ENCODE measurements around the gene IRF2.

IRF2 gene

DNA sequence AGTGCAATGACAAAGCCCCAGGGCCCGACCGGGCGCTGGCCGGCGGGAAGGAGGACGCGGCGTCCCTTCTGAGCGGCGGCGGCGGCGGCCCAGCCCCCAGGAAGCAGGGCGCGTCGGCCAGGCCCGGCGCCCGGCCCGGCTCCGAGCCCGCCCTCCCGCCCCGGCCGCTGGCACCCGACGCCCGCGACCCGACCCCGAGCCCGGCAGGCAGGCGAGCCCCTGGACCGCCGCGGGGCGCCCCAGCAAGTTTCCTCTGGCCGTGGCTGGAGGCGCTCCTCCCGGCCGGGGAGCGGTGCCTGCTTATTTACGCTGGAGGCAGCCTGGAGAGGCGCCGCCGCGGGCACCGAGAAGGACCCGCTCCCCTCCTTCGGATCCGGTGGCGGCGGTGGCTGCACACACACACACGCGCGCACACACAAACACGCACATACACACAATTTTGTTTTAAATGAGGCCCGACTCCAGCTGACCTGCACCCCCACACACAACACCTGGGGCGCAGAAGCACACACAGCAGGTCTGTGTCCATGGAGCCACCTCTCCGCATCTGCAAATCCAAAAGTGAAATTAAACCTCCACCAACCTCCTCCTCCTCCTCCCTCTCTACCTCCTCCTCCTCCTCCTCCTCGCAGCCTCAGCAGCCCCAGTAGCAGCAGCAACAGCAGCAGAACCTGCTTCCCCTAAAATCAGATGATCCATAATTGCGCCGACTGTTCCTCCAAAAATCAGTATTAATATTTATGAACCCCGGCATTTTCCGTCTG, 669 bp downstream of the IRF2 start:
- no peak for DNase-seq (ENCODE audit: low spot score)

DNA sequence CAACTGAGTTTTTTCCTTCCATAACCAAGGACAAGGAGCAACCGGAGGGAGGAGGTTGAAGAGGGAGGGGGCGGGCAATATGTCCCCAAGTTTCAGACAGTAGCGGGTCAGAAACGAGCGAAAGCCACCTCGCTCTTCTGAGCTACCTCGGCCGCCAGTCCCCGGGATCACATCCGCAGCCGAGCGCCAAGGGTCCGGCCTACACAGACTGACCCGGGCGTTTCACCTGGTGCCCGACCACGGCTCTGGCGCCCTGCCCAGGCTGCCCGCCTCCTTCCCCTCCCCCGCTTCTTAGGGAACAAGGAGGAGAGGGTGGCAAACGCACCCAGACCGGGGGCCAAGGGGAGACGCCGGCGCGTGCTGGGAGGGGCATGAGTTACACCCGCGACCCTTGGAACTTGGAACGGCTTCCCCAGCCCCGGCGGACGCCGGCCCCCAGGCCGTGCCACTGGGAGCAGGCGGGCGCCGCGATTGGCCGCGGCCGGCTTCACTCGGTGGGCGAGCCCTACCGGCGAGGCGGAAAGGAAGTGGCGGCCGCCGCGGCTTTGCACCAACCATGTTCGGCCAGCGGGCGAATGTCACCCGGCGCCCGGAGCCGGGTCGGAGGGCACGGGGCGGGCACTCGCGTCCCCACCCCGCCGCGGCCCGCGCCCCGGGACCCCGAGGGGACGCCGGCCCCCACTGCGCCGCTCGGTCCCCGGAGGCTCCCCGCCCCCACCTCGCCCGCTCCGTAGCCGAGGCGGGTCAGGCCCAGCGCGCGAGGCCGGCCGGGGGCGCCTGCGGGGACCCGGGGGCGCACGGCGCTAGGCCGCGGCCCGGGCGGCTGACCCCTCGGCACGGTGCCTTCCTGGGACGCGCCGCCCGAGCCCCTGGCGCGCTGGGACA, 1.5 kb downstream of the IRF2 start:
- peak; percentile 51 for DNase-seq (ENCODE audit: low spot score)

DNA sequence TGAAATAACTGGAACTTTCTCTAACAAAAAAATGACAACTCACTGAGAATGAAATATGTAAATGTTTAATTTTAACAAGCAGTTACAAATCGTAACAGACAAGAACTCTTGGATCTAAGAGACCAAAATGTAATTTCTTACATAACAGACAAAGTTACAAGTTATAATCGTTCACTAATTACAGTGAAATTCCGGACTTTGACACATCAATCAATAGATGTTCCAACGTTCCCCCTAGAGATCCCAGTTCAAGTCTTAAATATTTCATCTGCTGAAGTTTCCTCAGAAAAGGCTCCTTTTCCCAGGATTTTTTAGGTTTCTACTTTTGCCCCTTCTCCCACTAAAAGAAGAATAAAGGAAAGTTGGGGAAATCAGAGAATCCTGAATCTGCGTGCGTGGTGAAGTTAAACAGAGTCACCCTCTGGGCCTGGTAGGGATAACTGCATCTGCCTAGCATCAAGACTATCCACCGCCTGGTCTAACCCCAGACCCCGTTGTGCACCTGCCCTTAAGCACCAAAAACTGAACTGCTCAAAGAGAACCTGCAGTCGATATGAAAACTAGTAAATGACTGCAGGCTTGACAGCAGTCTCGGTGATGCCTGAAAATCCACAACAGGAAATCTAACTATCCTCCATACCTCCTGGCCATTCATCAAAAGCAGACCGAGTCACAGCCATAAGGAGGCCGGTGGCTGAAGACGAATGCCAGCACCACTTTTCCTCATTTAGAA, 2.3 kb downstream of the IRF2 start:
- peak; percentile 69 for DNase-seq (ENCODE audit: low spot score)

DNA sequence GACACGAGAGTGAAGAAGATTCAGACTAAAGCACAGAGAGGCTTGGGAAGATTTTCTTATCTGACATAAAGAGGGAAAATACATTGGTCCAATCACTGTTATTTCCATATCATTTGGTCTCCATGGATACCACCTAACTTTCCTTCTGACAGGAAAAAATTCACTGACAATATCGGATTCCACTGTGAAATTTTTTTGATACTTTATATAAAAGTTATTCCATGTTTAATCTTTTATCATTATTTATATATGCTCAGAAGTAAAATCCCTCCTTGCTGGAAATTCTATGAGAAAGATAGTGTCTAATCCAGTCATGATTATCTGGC, 3.6 kb downstream of the IRF2 start:
- no peak for DNase-seq (ENCODE audit: low spot score)

DNA sequence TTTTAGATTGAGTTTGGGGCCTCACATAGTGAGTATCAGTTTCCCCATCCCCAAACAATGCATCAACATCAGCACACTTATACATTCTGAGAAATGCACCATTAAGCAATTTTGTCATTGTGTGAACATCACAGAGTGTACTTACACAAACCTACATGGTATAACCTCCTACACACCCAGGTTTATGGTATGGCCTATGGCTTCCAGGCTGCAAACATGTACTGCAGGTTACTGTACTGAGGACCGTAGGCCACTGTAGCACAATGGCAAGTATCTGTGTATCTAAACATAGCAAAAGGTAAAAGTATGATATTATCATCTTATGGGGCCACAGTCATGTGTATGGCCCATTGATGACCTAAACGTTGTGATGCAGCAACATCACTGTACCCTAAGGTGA, 7.7 kb downstream of the IRF2 start:
- DNase-seq (ENCODE audit: low spot score) = no peak

DNA sequence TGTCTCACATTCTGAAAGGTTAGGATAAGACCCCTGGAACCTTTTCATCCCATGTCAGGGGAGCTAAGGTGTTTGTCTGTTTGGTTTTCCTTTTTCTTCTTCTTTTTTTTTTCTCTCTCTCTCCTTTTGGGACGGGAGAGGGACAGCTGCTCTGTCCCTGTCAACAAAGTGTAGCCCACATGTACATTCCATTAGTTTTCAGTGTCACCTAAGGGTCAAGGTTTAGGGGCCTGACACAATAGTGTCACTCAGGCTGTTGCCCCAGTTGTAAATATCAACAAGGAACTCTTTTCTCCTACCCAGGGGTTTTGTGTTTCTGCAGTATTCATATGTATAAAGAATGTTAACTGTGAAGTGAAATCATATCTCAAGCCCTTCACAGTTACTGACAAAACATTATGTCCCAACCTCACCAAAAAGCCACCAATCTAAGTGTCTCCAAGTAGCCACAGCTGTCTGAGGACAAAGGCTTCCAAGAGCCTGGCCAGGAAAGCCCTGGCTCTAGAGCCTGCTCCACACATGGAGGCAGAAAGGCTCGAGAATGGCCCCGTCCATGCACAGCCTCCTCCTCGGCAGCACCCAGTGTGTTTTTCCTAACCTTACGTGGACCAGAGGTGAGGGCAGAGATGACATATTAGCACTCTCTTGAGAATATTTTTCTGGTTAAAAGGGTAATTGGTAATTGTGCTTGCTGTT, 9.4 kb downstream of the IRF2 start:
- no peak for DNase-seq (ENCODE audit: low spot score)

DNA sequence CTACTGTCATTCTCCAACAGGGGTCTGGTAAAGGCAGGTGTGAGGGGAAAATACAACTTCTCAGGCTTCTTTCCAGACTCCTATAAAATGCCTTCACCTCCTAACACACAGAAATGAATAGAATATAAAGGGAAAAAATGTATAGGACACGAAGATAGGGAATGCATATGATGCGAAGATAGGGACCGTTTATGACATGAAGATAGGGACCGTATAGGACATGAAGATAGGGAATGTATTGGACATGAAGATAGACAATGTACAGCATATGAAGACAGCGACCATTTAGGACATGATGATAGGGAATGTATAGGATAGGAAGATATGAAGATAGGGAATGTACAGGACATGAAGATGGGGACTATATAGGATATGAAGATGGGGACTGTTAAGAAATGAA, 10.5 kb downstream of the IRF2 start:
- DNase-seq (ENCODE audit: low spot score) = no peak

DNA sequence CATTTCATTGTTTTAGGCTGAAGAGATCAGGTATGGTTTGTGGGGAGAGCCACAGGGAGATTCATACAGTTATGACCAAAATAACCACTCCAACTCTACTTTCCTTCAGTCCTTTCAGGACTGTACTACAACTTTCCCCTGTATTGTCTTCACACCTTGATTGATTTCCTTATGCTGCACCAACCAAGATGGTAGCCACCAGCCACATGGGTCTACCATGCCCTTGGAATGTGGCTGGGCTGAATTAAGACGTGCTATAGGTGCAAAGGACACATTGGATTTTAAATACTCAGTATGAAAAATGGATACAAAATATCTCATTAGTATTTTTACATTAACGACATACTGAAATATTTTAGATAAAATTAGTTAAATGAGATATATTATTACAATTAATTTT, 11.2 kb downstream of the IRF2 start:
- DNase-seq (ENCODE audit: low spot score) = no peak

DNA sequence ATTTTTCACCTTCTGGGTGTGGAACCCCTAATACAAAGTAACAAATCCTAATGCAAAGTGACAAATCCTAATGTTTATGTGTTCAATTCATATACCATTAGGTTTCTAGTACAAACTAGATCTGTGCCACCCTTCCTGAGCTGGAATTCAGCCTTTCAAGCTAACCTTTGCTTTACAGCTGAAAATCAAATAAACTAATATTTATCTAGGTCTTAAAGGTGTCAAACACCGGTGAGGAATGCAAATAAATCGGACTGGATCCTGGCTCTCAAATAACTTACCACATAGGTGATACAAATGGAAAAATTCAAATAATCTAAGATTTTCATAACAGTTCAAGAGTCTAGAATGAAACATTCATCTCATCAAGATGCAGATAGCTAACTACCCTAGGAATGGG, 11.6 kb downstream of the IRF2 start:
- no peak for DNase-seq (ENCODE audit: low spot score)

DNA sequence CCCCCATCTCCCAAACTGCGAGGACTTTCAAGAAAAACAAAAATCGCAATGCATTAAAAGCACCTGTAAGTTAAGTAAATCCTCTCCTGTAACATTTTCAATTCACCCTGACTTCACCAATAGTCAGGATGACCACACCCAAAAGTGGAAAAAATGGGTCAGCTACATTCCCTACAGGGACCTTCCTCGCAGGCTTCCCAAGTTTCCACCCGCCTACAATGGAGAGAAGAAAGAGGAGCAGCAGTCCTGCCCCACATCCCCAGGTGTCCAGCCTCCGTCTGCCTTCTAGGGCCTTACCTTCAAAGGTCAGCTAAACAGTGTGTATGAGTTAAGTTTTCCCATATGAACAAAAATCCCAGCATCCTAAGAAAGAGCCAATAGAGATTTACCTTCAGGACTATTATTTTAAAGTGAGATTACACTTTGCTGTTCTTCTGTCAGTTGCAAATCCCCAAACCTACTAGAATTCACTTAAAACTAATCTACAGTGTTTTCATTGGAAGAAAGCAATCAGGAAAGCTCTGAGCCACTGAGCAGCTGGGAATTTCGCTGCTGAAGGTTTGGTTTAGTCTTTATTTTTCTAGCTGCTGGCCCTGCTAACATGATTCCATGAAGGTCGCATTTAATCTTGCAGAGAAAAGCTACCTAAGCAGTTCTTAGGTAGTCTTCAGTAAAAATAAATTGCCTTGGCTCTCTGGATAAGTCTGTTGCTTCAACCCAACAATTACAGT, 12.5 kb downstream of the IRF2 start:
- DNase-seq (ENCODE audit: low spot score) = no peak

DNA sequence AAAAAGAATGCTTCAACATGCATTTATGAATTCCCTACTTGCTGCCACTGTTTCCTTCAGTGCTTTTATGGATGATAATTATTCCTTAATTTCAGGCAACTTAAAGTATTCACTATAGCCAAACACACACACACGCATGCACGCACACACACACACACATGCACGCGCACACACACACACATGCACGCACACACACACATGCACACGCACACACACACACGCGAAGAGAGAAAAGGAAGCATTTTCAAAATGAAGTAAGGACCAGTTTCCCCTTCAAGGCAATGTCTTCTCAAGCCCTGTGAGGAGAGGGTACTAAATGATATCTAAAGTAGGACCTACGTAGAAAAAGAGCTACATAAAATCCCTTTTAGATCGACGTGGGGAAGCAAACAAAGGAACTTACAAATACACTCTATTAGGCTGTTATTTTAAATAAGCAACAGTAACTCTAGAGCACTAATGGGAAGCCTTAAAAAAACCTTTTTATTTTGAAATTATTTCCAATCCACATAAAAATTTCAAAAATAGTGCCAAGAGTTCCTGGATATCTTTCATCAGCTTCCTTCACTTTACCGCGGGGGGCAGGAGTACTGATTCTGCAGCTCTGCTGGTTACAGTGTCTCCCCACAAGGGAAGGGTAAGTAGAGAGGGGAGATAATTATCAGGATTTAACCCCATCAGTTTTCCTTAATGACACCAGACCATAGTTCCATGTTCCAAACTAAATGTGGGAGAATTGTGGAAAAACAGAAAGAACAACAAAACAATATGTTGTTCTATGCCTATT, 13.7 kb downstream of the IRF2 start:
- no peak for DNase-seq (ENCODE audit: low spot score)

DNA sequence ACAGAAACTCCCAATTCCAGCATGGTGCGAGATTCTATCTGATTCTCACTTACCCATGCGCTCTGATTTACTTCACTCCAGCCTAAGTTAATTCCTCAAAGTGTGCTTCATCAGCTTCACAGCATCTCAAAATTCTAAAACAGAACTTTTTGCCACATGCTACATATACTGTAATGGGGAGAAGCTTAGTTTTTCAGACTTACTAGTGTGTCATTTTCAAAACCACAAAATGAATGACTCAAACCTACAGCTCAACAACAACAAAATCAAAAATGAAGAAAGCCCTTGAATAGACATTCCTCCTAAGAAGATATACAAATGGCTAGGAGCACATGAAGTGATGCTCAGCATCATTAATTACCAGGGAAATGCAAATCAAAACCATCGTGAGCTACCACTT, 14.9 kb downstream of the IRF2 start:
- DNase-seq (ENCODE audit: low spot score) = no peak

DNA sequence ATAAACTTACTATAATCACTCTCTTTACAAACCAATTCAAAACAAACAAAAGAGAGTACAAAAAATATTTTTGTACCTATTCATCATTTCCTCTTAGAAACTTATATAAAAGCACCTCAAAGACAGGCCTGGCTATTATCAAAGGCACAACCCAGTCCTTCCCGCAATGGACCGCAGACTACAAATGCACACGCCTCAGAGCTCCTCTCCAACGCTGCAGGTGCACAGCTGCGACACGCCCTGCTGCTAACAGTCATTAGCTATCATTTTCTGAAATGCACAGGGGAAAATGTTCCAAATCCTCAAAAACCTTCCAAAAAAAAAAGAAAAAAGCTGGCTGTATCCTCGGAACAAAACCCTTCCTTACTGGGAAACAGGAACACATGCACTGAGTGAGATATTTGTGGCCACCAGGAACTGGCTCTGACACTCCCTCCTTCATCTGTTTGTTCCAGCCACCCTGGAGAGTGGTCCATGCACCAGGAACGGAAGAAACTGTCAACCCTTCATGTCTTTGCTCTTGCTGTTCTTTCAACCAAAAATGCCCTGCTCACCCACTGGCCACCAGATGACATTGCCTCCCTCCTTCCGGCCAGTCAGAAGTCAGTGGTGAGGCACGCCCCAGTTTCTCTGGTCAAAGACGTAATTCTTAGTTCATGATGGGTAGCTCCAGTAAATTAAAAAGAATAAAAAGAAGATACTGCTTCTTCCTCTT, 16.7 kb downstream of the IRF2 start:
- no peak for DNase-seq (ENCODE audit: low spot score)

DNA sequence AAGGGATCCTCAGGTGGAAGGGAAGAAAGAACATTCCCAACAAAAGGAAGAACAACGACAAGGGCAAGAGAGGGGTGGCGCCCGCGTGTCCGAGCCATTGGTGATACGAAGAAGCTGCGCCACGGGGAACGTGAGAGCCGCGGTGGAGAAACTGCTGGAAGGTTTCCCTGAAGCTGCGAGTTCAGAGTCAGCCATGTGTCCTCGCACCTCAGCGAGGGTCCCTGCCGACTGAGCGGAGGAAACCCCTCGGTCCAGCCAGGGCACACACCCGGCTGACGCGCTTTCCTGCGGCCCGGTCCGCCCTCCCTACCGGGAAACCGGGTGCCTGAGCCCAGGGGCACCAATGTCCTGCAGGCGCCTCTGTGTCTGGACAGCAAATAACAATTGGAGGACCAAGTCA, 18.0 kb downstream of the IRF2 start:
- no peak for DNase-seq (ENCODE audit: low spot score)

DNA sequence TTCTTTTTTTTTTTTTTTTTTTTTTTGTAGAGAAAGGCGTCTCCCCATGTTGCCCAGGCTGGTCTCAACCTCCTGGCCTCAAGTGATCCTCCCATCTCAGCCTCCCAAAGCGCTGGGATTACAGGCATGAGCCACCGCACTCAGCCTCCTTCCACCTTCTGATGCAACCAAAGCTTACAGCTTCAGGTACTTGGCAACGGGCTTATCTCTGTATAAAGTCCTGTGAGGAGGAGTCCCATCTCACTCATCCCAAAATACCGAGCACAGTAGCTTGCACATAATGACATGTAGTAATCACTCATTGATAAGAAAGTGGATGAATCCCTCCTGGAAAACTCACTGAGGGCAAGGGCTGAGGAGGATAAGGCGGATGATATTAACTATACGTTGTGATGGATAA, 19.1 kb downstream of the IRF2 start:
- DNase-seq (ENCODE audit: low spot score) = no peak

DNA sequence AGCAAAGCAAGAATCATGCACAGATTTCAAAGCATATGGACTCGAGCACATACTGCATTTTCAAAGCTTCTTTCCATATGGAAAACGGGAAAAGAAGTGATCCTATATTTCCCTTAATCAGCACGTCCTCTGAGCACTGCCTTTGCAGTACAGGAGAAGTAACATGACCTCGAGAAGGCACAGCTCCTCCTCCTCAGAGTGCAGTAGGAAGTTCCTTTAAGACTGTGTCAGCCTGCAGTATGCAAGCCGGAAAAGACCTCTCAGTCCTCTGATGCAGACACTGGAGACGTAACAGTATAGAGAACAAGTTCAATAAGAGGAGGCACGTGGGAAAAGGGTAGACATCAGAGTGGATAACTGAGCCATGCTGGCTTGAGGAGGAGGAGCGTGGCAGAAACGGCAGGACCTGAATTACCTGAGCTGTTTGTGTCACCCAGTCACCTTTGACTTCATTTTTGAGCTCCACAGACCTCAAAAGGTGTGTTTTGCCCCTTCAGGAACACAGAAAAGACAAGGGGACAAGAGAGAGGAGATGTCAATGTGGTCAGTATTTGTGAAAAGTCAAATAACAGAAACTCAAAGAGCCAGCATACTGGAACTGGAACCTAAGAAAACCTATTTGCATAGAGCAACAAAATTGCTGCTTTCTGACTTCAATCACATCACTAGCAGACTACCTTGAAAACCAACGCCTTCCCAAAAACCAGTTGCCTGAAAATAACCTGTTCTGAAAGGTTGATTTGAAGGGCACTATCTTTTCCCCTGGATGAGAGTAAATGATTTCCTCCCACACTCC, 20.8 kb downstream of the IRF2 start:
- DNase-seq (ENCODE audit: low spot score) = peak; percentile 62

DNA sequence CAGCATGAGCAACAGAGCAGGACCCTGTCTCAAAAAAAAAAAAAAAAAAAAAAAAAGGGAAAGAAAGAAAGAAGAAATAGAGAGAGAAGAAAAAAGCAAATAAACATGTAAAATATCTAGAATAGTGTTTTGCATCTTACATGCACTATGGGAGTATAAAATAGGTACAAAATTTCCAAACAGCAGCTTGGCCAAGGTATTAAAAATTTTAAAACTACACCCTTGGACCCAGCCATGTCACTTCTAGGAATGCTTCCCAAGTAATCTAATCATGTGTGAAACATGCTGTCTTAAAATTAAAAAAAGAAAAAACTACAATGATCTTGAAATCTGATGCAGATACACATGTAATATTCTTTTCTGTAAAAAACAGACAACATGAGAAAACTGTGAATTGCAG, 21.6 kb downstream of the IRF2 start:
- no peak for DNase-seq (ENCODE audit: low spot score)

DNA sequence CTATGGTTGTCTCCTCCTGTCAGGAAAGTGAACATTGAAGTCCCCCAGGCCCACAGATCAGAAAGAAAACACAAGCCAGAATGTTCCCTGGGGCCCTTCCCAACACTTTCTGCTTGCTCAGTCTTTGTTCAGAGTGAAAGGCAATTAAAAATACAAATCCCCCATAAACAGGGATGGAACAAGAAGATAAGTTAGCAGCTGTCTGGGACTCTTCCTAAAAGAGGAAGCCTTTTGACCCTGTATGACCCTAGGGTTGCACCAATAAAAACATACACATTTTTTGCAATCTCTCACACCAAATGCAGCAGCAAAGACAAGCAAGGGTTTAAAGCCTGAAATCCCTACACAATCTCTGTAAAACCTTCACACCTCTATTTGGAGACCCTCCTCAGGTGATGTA, 22.6 kb downstream of the IRF2 start:
- DNase-seq (ENCODE audit: low spot score) = no peak
